ENCODE measurements around the gene SLC47A2. TPM values are rescaled to one million over a fixed set of nuclear protein-coding genes. Genes with fewer than 3 reads are reported as not detected.

The SLC47A2 gene
- total and polyA plus RNA-seq, 2 of the 13 experiments (the other 11 are each of a cell fraction or from before 2014, with no cell fraction given): 0.04 TPM; not detected in 1

- TF ChIP-seq NR0B2 (CRISPR knock-in tag; IDR thresholded peaks at IDR 0.05) (no peak), ZSCAN9 (CRISPR knock-in tag; IDR thresholded peaks at IDR 0.05; ENCODE audit: borderline replicate concordance) (no peak), ZBTB38 (CRISPR knock-in tag; IDR thresholded peaks at IDR 0.05) (no peak), NFYC (CRISPR knock-in tag; IDR thresholded peaks at IDR 0.05) (no peak), CHD2 (IDR thresholded peaks at IDR 0.05; ENCODE audit: low read depth, low read length) (no peak), ZNF792 (CRISPR knock-in tag; IDR thresholded peaks at IDR 0.05) (no peak), FOXP1 (IDR thresholded peaks at IDR 0.05) (no peak), FOXP1 (CRISPR knock-in tag; IDR thresholded peaks at IDR 0.05) (no peak), MLX (CRISPR knock-in tag; IDR thresholded peaks at IDR 0.05) (no peak), ARNT2 (CRISPR knock-in tag; IDR thresholded peaks at IDR 0.05; ENCODE audit: low read depth) (0 out of 2 replicates have a peak, but pooled peaks have one; percentile 40), SOX6 (IDR thresholded peaks at IDR 0.05) (no peak), SOX6 (CRISPR knock-in tag; IDR thresholded peaks at IDR 0.05) (peak; percentile 50), KDM3A (CRISPR knock-in tag; IDR thresholded peaks at IDR 0.05; ENCODE audit: low read depth) (no peak), ZNF121 (CRISPR knock-in tag; IDR thresholded peaks at IDR 0.05) (no peak), ZNF256 (CRISPR knock-in tag; conservative IDR thresholded peaks at IDR 0.05) (no peak), SAP130 (CRISPR knock-in tag; IDR thresholded peaks at IDR 0.05; ENCODE audit: low read depth) (peak; percentile 45), ETV5 (CRISPR knock-in tag; IDR thresholded peaks at IDR 0.05; ENCODE audit: borderline replicate concordance) (no peak), HNF1B (CRISPR knock-in tag; IDR thresholded peaks at IDR 0.05) (no peak), ZNF672 (CRISPR knock-in tag; IDR thresholded peaks at IDR 0.05) (no peak), ERF (CRISPR knock-in tag; IDR thresholded peaks at IDR 0.05) (no peak), ZNF276 (CRISPR knock-in tag; IDR thresholded peaks at IDR 0.05; ENCODE audit: low read depth) (no peak), ZBTB49 (CRISPR knock-in tag; IDR thresholded peaks at IDR 0.05; ENCODE audit: borderline replicate concordance) (no peak), ZFX (CRISPR knock-in tag; IDR thresholded peaks at IDR 0.05; ENCODE audit: low read depth) (peak; percentile 51), ZSCAN29 (CRISPR knock-in tag; conservative IDR thresholded peaks at IDR 0.05) (no peak)
These were observed 12.4 kb downstream of the SLC47A2 start (continued) for GRCh38 chr17:19703828-19704613.
